ENCODE results near the gene TUBGCP2. TPM values are rescaled to one million over a fixed set of nuclear protein-coding genes. Genes with fewer than 3 reads are reported as not detected.

Gene TUBGCP2
- total and polyA plus RNA-seq, 2 of the 13 experiments (the other 11 are each of a cell fraction or from before 2014, with no cell fraction given) = 21.3 to 34.5 TPM

GRCh38 chr10:133277993-133278576 is 30.6 kb downstream of the TUBGCP2 start (continued):
- TF ChIP-seq ZXDC (CRISPR knock-in tag; IDR thresholded peaks at IDR 0.05) (no peak), MEF2D (CRISPR knock-in tag; IDR thresholded peaks at IDR 0.05) (no peak), ZNF879 (CRISPR knock-in tag; IDR thresholded peaks at IDR 0.05) (no peak), TBX2 (CRISPR knock-in tag; IDR thresholded peaks at IDR 0.05; ENCODE audit: borderline replicate concordance) (peak; percentile 43; the same call in 1 of the 2 replicates), ZNF572 (CRISPR knock-in tag; IDR thresholded peaks at IDR 0.05) (no peak), CREM (IDR thresholded peaks at IDR 0.05) (peak; percentile 15; the same call in 1 of the 2 replicates), CREM (CRISPR knock-in tag; IDR thresholded peaks at IDR 0.05) (no peak), NFE2 (CRISPR knock-in tag; IDR thresholded peaks at IDR 0.05) (no peak), ZNF205 (CRISPR knock-in tag; IDR thresholded peaks at IDR 0.05) (no peak), ZSCAN9 (CRISPR knock-in tag; IDR thresholded peaks at IDR 0.05; ENCODE audit: borderline replicate concordance) (no peak), ZNF510 (CRISPR knock-in tag; IDR thresholded peaks at IDR 0.05; ENCODE audit: low read depth) (no peak), ZFY (CRISPR knock-in tag; IDR thresholded peaks at IDR 0.05) (no peak), PRMT3 (CRISPR knock-in tag; IDR thresholded peaks at IDR 0.05; ENCODE audit: borderline replicate concordance, low read depth) (no peak), ZMYM2 (CRISPR knock-in tag; IDR thresholded peaks at IDR 0.05) (no peak), PHF21A (CRISPR knock-in tag; IDR thresholded peaks at IDR 0.05) (no peak; the same call in 1 of the 2 replicates), PREB (CRISPR knock-in tag; IDR thresholded peaks at IDR 0.05) (no peak), ZNF10 (CRISPR knock-in tag; IDR thresholded peaks at IDR 0.05; ENCODE audit: borderline replicate concordance, low read depth) (no peak), MIER3 (CRISPR knock-in tag; IDR thresholded peaks at IDR 0.05; ENCODE audit: borderline replicate concordance) (no peak), ZNF263 (CRISPR knock-in tag; IDR thresholded peaks at IDR 0.05) (no peak), ZNF33B (CRISPR knock-in tag; IDR thresholded peaks at IDR 0.05) (no peak), ZMYM3 (CRISPR knock-in tag; IDR thresholded peaks at IDR 0.05) (no peak), CBFB (CRISPR knock-in tag; IDR thresholded peaks at IDR 0.05) (peak; percentile 87), SOX6 (IDR thresholded peaks at IDR 0.05) (no peak), SOX6 (CRISPR knock-in tag; IDR thresholded peaks at IDR 0.05) (peak; percentile 92), HIC2 (CRISPR knock-in tag; IDR thresholded peaks at IDR 0.05; ENCODE audit: low read depth) (no peak), SNAPC2 (CRISPR knock-in tag; IDR thresholded peaks at IDR 0.05) (no peak), MXI1 (IDR thresholded peaks at IDR 0.05; ENCODE audit: borderline replicate concordance, low read depth, low read length) (no peak)
